Upper lobe of right lung (tissue), 1 donor: ENCODE data around the gene RHOG. TPM values are rescaled to one million over a fixed set of nuclear protein-coding genes. Genes with fewer than 3 reads are reported as not detected.
"Not testable (repeated sequence)": the region's sequence is repeated elsewhere in the genome, so short reads cannot be mapped to it uniquely, and the experiment has no call there.

Experiments
- ATAC-seq: fragments of 200-7000 bp; cut with Tn5 transposase; one replicate; pipeline ENCODE4 v1.9.1; 2020; ENCODE audit warnings: mild to moderate bottlenecking, moderate library complexity
- DNase-seq: peaks from one replicate; pipeline ENCODE4 v3.0.0-alpha.2; 2020
- H3K27ac ChIP-seq: fragments of 200-600 bp; one replicate; pipeline ENCODE4 v1.8.0; 2022
- H3K27me3 ChIP-seq: fragments of 200-600 bp; one replicate; pipeline ENCODE4 v1.8.0; 2022; ENCODE audit warnings: mild to moderate bottlenecking
- H3K36me3 ChIP-seq: fragments of 200-600 bp; one replicate; pipeline ENCODE4 v1.8.0; 2022
- H3K4me1 ChIP-seq: fragments of 200-600 bp; one replicate; pipeline ENCODE4 v1.8.0; 2022
- H3K4me3 ChIP-seq: fragments of 200-600 bp; one replicate; pipeline ENCODE4 v1.8.0; 2022; ENCODE audit warnings: mild to moderate bottlenecking
- H3K9me3 ChIP-seq: fragments of 200-600 bp; one replicate; pipeline ENCODE4 v1.8.0; 2022
- CTCF ChIP-seq: fragments of 200-600 bp; IDR thresholded peaks from one replicate; pipeline ENCODE4 v1.8.0; 2022; ENCODE audit warnings: antibody characterized with exemption
- intact Hi-C: fragments of 100-400 bp; cut with DNase I; formaldehyde crosslinking; loops from one replicate; pipeline ENCODE4 v1.11.0; 2022
- total RNA-seq: library from RNA; stranded (reverse); fragmentation: NEBNext Ultra II Directional; extraction: Animal tissue kit (Norgen Biotek cat#: 25700); gene quantifications from one replicate; pipeline ENCODE4 v1.2.1, GENCODE V29; 2021
- donor health status: DM: no; HTN: yes; CAD: no; lungs with severe emphysema.

RHOG gene
- total RNA-seq, 1 donor from 2014 or later = 65.6 TPM

GRCh38 chr11:3820971-3821370 lies 19.8 kb downstream of the RHOG start:
- ATAC-seq (no peak), DNase-seq (no peak)
- Histone ChIP-seq H3K36me3 (no peaks in the 10 kb centered on the region), H3K4me3 (no peak overlapping the region), H3K27ac (no peak overlapping the region), H3K4me1 (peaks cover 10% of the 10 kb centered on the region), H3K9me3 (no peaks in the 10 kb centered on the region), H3K27me3 (no peaks in the 10 kb centered on the region)
- no peak for TF ChIP-seq CTCF
- intact Hi-C loops = no loop called here

- DNase-seq = no peak
- ATAC-seq = no peak
- Histone ChIP-seq H3K36me3 (no peaks in the 10 kb centered on the region), H3K4me1 (peaks cover 7% of the 10 kb centered on the region), H3K27me3 (no peaks in the 10 kb centered on the region), H3K9me3 (no peaks in the 10 kb centered on the region), H3K27ac (no peak overlapping the region), H3K4me3 (no peak overlapping the region)
- no peak for TF ChIP-seq CTCF
- intact Hi-C loops = no loop called here
These were observed 23.5 kb downstream of the RHOG start for GRCh38 chr11:3817181-3817800.

GRCh38 chr11:3816673-3817072 lies 24.1 kb downstream of the RHOG start:
- DNase-seq = no peak
- peak overlapping the region; percentile 10 for H3K4me3 ChIP-seq

GRCh38 chr11:3815845-3816244 lies 24.9 kb downstream of the RHOG start:
- H3K9me3 ChIP-seq = no peaks in the 10 kb centered on the region
- intact Hi-C loops = no loop called here
- no peak for TF ChIP-seq CTCF
- ATAC-seq (peak; percentile 43), DNase-seq (no peak)
- peaks cover 7% of the 10 kb centered on the region for H3K4me1 ChIP-seq
- no peaks in the 10 kb centered on the region for H3K36me3 ChIP-seq
- H3K4me3 ChIP-seq = peak overlapping the region; percentile 10
- peak overlapping the region; percentile 65 for H3K27ac ChIP-seq
- H3K27me3 ChIP-seq = no peaks in the 10 kb centered on the region

More at GRCh38 chr11:3816673-3817072, 24.1 kb downstream of the RHOG start:
- TF ChIP-seq CTCF = no peak
- Histone ChIP-seq H3K4me1 (peaks cover 7% of the 10 kb centered on the region), H3K36me3 (no peaks in the 10 kb centered on the region), H3K27ac (peak overlapping the region; percentile 65), H3K9me3 (no peaks in the 10 kb centered on the region), H3K27me3 (no peaks in the 10 kb centered on the region)
- intact Hi-C loops = no loop called here
- peak; percentile 70 for ATAC-seq

- H3K36me3 ChIP-seq, DNase-seq, intact Hi-C loops, H3K27ac ChIP-seq, H3K27me3 ChIP-seq, H3K9me3 ChIP-seq, ATAC-seq, H3K4me3 ChIP-seq, H3K4me1 ChIP-seq: not testable (repeated sequence)
These were observed 25.9 kb downstream of the RHOG start for GRCh38 chr11:3814832-3815231.

GRCh38 chr11:3810951-3811350 lies 29.8 kb downstream of the RHOG start:
- H3K4me3 ChIP-seq = no peak overlapping the region
- H3K27me3 ChIP-seq = no peaks in the 10 kb centered on the region
- DNase-seq (no peak), ATAC-seq (no peak)
- TF ChIP-seq CTCF = no peak
- no peaks in the 10 kb centered on the region for H3K9me3 ChIP-seq
- no peaks in the 10 kb centered on the region for H3K36me3 ChIP-seq
- H3K27ac ChIP-seq = no peak overlapping the region
- intact Hi-C loops = no loop called here
- H3K4me1 ChIP-seq = peaks cover 13% of the 10 kb centered on the region
